Measurements from ENCODE around the gene TXNRD2.

DNA sequence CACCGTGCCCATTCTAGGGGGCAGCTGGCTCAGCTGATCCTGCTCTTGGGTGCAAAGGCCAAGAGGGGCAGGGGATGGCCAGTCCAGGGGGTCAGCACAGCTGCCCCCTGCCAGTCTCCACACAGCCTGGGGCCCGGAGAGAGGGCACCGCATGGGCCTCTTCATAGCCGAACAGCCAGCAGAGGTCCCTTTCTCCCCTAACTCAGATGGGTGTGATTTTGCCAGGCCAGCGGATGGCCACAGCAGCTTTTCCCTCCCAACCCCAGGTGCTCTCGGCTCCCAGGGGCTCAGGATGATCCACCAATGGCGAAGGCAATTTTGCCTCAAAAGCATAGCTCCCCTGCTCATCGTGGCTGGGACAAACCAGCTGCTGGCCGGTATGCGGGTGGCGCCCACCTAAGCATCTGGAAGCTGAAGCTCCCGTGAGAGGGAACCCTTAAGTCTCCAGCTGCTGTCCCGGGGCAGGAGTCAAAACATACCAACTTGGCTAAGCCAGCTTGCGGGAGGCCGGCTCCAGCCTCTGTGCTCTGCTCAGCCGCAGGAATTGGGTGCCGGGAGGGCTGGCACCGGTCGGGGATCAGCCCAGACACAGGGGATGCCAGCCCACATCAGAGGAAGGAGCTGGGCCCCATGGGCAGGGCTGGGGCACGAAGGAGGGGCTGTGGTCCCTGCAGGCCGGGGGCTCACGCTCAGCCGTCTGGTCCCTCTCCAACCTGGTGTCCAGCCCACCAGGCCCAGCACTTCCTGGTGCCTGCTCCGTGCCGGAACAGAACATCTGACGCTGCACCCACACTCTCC is 56.5 kb downstream of the TXNRD2 start:
- TF ChIP-seq, protein P1, sequence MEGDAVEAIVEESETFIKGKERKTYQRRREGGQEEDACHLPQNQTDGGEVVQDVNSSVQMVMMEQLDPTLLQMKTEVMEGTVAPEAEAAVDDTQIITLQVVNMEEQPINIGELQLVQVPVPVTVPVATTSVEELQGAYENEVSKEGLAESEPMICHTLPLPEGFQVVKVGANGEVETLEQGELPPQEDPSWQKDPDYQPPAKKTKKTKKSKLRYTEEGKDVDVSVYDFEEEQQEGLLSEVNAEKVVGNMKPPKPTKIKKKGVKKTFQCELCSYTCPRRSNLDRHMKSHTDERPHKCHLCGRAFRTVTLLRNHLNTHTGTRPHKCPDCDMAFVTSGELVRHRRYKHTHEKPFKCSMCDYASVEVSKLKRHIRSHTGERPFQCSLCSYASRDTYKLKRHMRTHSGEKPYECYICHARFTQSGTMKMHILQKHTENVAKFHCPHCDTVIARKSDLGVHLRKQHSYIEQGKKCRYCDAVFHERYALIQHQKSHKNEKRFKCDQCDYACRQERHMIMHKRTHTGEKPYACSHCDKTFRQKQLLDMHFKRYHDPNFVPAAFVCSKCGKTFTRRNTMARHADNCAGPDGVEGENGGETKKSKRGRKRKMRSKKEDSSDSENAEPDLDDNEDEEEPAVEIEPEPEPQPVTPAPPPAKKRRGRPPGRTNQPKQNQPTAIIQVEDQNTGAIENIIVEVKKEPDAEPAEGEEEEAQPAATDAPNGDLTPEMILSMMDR (IDR thresholded peaks at IDR 0.05; ENCODE audit: low read length), result no peak
- no peak for TF ChIP-seq EZH2 (optimal IDR thresholded peaks at IDR 0.05; ENCODE audit: low read depth, low read length)
- no peak for TF ChIP-seq EZH2phosphoT487 (IDR thresholded peaks at IDR 0.05; ENCODE audit: low read length)

All from MM.1S (cell line).